AG09309 (cell line): ENCODE measurements around the gene SRCIN1.
A peak's percentile ranks its signal among the peaks of the same experiment; 100 is the strongest.

Experiments used
- DNase-seq: peaks from one replicate; pipeline ENCODE4 v3.0.0-alpha.2; 2010; ENCODE audit warnings: low read depth
- H3K4me3 ChIP-seq: 2 replicates; pipeline ENCODE4 v1.5.1; 2011; ENCODE audit warnings: mild to moderate bottlenecking, low read depth, low read length, moderate library complexity; ENCODE audit not compliant: control insufficient read depth
- TF ChIP-seq, protein P1 (sequence below): IDR thresholded peaks from 2 replicates; pipeline ENCODE4 v1.5.1; 2011; ENCODE audit warnings: mild to moderate bottlenecking, low read depth, low read length, inconsistent platforms; ENCODE audit not compliant: insufficient read depth, control insufficient read depth; ENCODE audit errors: missing control alignments

Gene SRCIN1

DNA sequence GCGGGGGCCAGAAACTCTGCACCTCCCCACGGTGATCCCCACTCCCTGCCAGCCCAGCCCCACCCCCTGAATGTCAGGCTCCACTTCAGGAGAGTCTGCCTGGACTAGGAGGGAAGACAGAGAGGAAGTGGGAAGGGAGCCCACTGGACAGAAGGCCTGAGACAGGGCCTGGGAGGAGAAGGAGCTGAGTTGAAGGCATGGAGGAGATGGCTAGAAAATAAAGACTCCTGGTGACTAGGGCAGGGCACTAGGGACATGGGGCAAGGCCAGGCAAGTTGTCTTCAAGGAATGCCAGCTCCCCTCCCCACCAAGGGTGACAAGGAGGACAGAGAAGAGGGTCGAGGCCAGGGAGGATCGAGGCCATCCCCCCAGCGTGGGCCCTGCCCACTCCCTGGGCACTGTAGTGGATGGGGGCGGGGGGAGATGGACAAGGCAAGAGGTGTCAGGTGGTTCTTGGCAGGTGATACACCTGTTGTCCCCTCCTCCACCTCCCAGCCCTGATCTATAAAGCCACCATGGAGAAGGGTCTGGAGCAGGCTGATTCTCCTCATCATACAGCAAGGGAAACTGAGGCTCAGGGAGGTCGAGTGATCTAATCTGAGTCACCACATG, 19.7 kb downstream of the SRCIN1 start:
- TF ChIP-seq, protein P1, sequence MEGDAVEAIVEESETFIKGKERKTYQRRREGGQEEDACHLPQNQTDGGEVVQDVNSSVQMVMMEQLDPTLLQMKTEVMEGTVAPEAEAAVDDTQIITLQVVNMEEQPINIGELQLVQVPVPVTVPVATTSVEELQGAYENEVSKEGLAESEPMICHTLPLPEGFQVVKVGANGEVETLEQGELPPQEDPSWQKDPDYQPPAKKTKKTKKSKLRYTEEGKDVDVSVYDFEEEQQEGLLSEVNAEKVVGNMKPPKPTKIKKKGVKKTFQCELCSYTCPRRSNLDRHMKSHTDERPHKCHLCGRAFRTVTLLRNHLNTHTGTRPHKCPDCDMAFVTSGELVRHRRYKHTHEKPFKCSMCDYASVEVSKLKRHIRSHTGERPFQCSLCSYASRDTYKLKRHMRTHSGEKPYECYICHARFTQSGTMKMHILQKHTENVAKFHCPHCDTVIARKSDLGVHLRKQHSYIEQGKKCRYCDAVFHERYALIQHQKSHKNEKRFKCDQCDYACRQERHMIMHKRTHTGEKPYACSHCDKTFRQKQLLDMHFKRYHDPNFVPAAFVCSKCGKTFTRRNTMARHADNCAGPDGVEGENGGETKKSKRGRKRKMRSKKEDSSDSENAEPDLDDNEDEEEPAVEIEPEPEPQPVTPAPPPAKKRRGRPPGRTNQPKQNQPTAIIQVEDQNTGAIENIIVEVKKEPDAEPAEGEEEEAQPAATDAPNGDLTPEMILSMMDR, result no peak
- H3K4me3 ChIP-seq, result no peak overlapping the region
- DNase-seq, result no peak

DNA sequence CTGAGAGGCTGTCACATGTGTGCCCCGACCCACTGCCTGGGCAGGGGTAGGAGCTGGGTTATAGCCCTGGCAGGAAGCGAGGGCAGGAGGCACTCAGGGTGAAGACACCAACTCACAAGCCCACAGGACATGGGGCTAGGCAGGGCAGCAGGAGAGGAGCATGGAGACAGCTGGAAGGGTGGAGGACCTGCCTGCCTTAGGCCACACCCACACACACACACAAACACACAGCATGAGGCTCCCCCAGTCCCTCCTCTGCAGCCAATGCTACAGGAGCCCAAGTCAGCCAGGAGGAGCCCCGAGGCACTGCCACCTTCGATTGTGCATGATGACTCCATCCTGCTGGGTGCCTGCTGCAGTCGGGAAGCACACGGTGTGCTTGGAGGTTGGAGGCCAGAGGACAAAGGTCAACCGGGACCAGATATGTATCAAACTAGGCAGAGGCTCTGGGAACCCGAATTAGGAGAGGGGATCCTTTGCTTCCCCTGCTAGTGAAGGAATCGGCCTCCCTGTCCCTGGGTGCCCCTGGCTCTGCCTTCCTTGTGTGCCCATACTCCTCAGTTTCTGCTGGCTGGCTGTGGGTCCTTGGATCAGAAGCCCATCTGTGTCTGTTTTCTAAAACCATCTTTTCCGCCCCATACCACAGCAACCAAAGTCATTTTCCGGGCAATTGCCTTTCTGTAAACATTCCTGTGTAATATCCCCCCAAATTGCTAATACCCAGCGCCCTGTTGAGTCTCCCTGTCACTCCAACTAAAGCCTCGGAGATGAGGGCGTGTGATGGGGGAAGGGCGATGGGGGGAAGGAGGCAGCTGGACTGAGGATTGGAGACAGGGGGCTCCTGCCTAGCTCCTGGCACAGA, 20.5 kb downstream of the SRCIN1 start:
- DNase-seq, result no peak
- TF ChIP-seq, protein P1, result no peak
- no peak overlapping the region for H3K4me3 ChIP-seq

DNA sequence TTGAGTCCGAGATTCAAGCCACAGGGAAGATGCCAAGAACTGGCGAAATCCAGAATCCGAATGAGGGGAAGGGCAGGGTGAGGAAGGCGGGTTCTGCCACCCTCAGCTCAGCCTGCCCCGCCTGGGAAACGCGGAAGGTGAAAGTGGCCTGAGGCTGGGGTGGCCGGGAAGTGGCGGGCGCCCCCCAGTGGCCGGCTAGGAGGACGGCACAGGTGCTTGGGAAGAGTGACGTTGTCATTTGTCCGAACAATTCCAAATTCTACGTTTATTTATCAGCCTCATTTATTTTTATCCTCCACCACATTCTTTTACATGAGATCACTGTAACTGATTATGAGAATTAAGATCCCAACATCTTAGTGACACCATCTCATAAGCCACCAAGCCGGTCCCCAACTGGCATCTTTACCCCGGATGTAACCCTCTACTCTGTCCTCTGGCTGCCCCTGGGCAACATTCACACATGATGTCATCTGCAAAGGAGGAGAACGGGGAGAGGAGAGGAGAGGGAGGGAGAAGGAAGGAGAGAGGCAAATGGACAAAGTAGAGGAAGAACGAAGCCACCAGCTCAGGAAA, 21.3 kb downstream of the SRCIN1 start:
- no peak overlapping the region for H3K4me3 ChIP-seq
- TF ChIP-seq, protein P1, result peak; percentile 91
- DNase-seq, result no peak

DNA sequence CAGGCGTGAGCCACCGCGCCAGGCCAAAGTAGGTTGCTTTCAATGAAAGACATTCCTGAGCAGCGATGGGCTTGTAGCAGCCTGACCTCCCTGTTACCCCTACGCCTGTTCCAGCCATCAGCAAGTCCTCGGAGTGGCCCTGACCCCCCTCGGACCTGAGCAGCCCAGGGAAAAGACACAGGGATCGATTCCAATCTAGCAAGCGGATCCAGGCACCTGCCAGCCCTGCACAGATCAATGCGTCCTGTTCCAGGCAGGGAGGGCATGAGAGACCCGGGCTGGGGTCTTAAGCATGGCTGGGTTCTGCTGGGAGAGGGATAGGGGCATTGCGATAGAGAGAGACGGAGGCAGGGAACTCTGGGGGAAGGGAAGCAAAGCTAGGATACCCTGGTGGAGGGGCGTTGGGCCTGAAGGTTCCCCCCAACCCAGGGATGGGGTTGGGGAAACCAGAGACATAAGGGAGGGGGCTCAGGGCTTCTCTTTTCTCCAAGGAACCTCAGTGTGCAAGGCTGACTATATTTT, 21.9 kb downstream of the SRCIN1 start:
- TF ChIP-seq, protein P1, result no peak
- DNase-seq, result no peak
- no peak overlapping the region for H3K4me3 ChIP-seq

DNA sequence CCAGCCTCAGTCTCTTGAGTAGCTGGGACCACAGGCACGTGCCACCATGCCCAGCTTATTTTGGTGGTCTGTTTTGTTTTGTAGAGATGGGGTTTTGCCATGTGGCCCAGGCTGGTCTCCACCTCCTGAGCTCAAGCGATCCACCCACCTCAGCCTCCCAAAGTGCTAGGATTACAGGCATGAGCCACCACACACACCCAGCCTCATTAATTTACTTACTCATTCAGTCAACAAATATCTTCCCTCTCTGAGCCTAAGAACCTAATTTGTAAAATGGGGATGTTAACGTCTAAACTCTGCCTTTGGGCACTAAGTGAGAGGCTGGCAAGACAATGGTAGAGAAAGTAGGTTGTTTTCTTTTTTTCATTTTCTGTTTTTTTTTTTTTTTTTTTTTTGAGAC, 22.6 kb downstream of the SRCIN1 start:
- DNase-seq, result no peak

DNA sequence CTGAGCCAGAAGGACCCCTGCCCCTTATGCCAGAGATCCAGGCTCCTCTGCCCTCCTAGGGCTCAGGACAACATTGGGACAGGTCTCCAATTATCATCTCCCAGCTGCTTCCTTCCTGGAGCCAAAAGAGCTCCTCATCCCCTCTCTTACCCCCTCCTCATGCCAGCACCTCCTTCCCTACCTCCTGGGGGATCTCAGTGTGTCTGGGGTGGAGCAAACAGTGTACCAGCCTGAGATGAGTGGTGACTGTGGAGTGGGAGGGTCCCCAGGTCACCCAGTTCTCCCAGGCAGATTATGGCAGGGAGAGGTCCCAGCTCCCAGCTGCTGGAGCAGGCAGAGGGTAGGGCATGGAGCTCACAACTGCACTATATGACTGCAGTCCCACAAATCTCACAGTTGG, 23.7 kb downstream of the SRCIN1 start:
- TF ChIP-seq, protein P1, result no peak
- no peak for DNase-seq
- H3K4me3 ChIP-seq, result no peak overlapping the region

More for the DNA sequence above, 22.6 kb downstream of the SRCIN1 start:
- H3K4me3 ChIP-seq, result no peak overlapping the region
- TF ChIP-seq, protein P1, result no peak
